ENCODE results near the gene OSGEPL1.
A peak's percentile ranks its signal among the peaks of the same experiment; 100 is the strongest.
"Not testable (repeated sequence)": the region's sequence is repeated elsewhere in the genome, so short reads cannot be mapped to it uniquely, and the experiment has no call there.

OSGEPL1 gene

GRCh38 chr2:189751080-189751658 lies 11.4 kb downstream of the OSGEPL1 start:
- DNase-seq (ENCODE audit: low read depth, low spot score): peak; percentile 2

GRCh38 chr2:189729430-189729829 lies 33.2 kb downstream of the OSGEPL1 start:
- DNase-seq (ENCODE audit: low read depth, low spot score): no peak

GRCh38 chr2:189726849-189727248 lies 35.7 kb downstream of the OSGEPL1 start:
- DNase-seq (ENCODE audit: low read depth, low spot score): no peak

- no peak for DNase-seq (ENCODE audit: low read depth, low spot score)
Observed at GRCh38 chr2:189726271-189726670, 36.3 kb downstream of the OSGEPL1 start.

GRCh38 chr2:189723192-189723591 lies 39.4 kb downstream of the OSGEPL1 start:
- no peak for DNase-seq (ENCODE audit: low read depth, low spot score)

GRCh38 chr2:189719571-189719970 lies 43.0 kb downstream of the OSGEPL1 start:
- no peak for DNase-seq (ENCODE audit: low read depth, low spot score)

- not testable (repeated sequence) for DNase-seq (ENCODE audit: low read depth, low spot score)
Observed at GRCh38 chr2:189717593-189717992, 45.0 kb downstream of the OSGEPL1 start.

- no peak for DNase-seq (ENCODE audit: low read depth, low spot score)
Observed at GRCh38 chr2:189709501-189710221, 52.9 kb downstream of the OSGEPL1 start.

GRCh38 chr2:189702071-189702470 lies 60.5 kb downstream of the OSGEPL1 start:
- DNase-seq (ENCODE audit: low read depth, low spot score): no peak

GRCh38 chr2:189700681-189701080 lies 61.9 kb downstream of the OSGEPL1 start:
- DNase-seq (ENCODE audit: low read depth, low spot score): no peak

GRCh38 chr2:189698020-189698887 lies 64.3 kb downstream of the OSGEPL1 start:
- DNase-seq (ENCODE audit: low read depth, low spot score): no peak

Measured in activated CD4-positive, CD25-positive, alpha-beta regulatory T cell treated with anti-CD3 and anti-CD28 coated beads, Interleukin-2, amount 50 U/mL, for 16 hours (primary cell).